Lower leg skin (tissue), 4 donors: ENCODE data around the gene ATRX. TPM values are rescaled to one million over a fixed set of nuclear protein-coding genes. Genes with fewer than 3 reads are reported as not detected.

Experiments used
- DNase-seq, 2 donors: peaks; one replicate each; pipeline ENCODE4 v3.0.0-alpha.2; 2019; ENCODE audit warnings: low spot score in 2 of 2
- H3K4me3 ChIP-seq: fragments of 200-600 bp; sonication (generic); 2 replicates; pipeline ENCODE4 v1.5.1; 2017; ENCODE audit warnings: mild to moderate bottlenecking, low read depth; ENCODE audit not compliant: poor library complexity, severe bottlenecking
- CTCF ChIP-seq, 3 donors: fragments of 450-650 bp; IDR thresholded peaks; one replicate each; pipeline ENCODE4 v1.5.1; 2016; ENCODE audit warnings: antibody characterized with exemption in 3 of 3, mild to moderate bottlenecking in 3 of 3, moderate library complexity in 2 of 3
- POLR2A ChIP-seq, 2 donors: fragments of 450-650 bp; IDR thresholded peaks; one replicate each; pipeline ENCODE4 v1.6.1; 2016 to 2017; ENCODE audit warnings: antibody characterized with exemption in 2 of 2, mild to moderate bottlenecking in 1 of 2, moderate library complexity in 1 of 2
- WGBS, 2 donors: methylation state at CpG; one replicate each; pipeline ENCODE4 v1.1.5; 2018; 5-methylcytosine and 5-hydroxymethylcytosine counted together
- intact Hi-C: fragments of 100-400 bp; cut with DNase I; formaldehyde crosslinking; loops from one replicate; pipeline ENCODE4 v1.15.0; 2023; ENCODE audit warnings: low total_unique reads
- total RNA-seq, 4 donors: library from RNA; depleted of rRNA; stranded (reverse); fragments of >200 nt; gene quantifications; one replicate each; pipeline ENCODE4 v1.1.0, GENCODE V29; 2016

Gene ATRX
- total RNA-seq, 4 donors from 2014 or later, result 40.2 to 90.0 (median 71.3) TPM

- no peak overlapping the region for H3K4me3 ChIP-seq
- TF ChIP-seq POLR2A (IDR thresholded peaks at IDR 0.05) (no peak), CTCF (IDR thresholded peaks at IDR 0.05) (no peak)
- no peak for DNase-seq
- 58 to 86% methylated on average over 1 of the region's 1 CpG for WGBS, 2 donors
- intact Hi-C loops, result no loop called here
Observed at GRCh38 chrX:77802201-77802600, 16.2 kb upstream of the ATRX start.

- DNase-seq, result no peak
- intact Hi-C loops, result no loop called here
- H3K4me3 ChIP-seq, result no peak overlapping the region
- TF ChIP-seq CTCF (IDR thresholded peaks at IDR 0.05) (no peak), POLR2A (IDR thresholded peaks at IDR 0.05) (no peak)
- 83 to 92% methylated on average over 1 of the region's 1 CpG for WGBS, 2 donors
Observed at GRCh38 chrX:77795124-77795523, 9.1 kb upstream of the ATRX start.

GRCh38 chrX:77793946-77794345 lies 7.9 kb upstream of the ATRX start:
- no peak for DNase-seq
- H3K4me3 ChIP-seq, result no peak overlapping the region
- WGBS, 2 donors, result 81 to 89% methylated on average over 6 of the region's 6 CpGs
- intact Hi-C loops, result no loop called here
- TF ChIP-seq CTCF (IDR thresholded peaks at IDR 0.05) (no peak), POLR2A (IDR thresholded peaks at IDR 0.05) (no peak)

GRCh38 chrX:77788050-77788449 lies 2.0 kb upstream of the ATRX start:
- DNase-seq, result no peak
- H3K4me3 ChIP-seq, result no peak overlapping the region
- WGBS, 2 donors, result 57 to 59% methylated on average over 2 of the region's 2 CpGs
- TF ChIP-seq CTCF (IDR thresholded peaks at IDR 0.05), result no peak
- TF ChIP-seq POLR2A (IDR thresholded peaks at IDR 0.05), result no peak
- intact Hi-C loops, result no loop called here

- WGBS, 2 donors, result 11 to 40% methylated on average over 5 of the region's 5 CpGs
- H3K4me3 ChIP-seq, result no peak overlapping the region
- no peak for TF ChIP-seq POLR2A (IDR thresholded peaks at IDR 0.05)
- TF ChIP-seq CTCF (IDR thresholded peaks at IDR 0.05), result no peak
- intact Hi-C loops, result no loop called here
- no peak for DNase-seq
Observed at GRCh38 chrX:77786365-77786680, 307 bp upstream of the ATRX start.

- whole genome bisulfite sequencing, 2 donors, result 58 to 78% methylated on average over 3 of the region's 3 CpGs
- intact Hi-C loops, result no loop called here
- TF ChIP-seq CTCF (IDR thresholded peaks at IDR 0.05), result no peak
- TF ChIP-seq POLR2A (IDR thresholded peaks at IDR 0.05), result no peak
- DNase-seq, result no peak
- no peak overlapping the region for H3K4me3 ChIP-seq
Observed at GRCh38 chrX:77779695-77780094, 6.3 kb downstream of the ATRX start.
